Measurements from ENCODE around the gene PAPPA.

The PAPPA gene

DNA sequence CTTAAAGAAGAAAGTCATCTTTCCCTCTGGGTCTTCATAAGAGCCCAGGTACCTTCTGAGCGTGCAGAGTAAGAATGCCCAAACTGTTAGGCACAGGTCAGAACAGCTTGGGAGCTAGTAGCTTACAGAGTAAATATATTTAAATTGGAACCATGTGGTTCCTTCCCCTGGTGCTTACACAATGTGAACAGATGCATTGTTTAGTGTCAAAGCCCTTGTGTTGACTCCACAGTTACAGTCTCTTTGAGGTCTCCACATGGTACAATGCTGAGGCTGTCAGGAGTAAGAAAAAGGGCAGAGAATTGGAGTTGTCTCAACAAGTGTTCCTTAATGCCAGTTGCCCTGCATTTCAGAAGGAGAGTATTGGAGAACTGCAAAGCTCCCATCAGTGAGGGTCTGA, 188.5 kb downstream of the PAPPA start:
- H3K4me3 ChIP-seq, result no peak overlapping the region
- no peaks in the 10 kb centered on the region for H3K9me3 ChIP-seq
- DNase-seq, result no peak
- intact Hi-C loops (cut with DNase I; ENCODE audit: low total_unique reads), result no loop called here
- H3K27me3 ChIP-seq, result no peaks in the 10 kb centered on the region
- H3K36me3 ChIP-seq, result peaks cover 0 to 10% (median 0%) of the 10 kb centered on the region in 3 donors
- no peaks in the 10 kb centered on the region for H3K4me1 ChIP-seq
- no peak overlapping the region for H3K27ac ChIP-seq
- TF ChIP-seq, protein P1, sequence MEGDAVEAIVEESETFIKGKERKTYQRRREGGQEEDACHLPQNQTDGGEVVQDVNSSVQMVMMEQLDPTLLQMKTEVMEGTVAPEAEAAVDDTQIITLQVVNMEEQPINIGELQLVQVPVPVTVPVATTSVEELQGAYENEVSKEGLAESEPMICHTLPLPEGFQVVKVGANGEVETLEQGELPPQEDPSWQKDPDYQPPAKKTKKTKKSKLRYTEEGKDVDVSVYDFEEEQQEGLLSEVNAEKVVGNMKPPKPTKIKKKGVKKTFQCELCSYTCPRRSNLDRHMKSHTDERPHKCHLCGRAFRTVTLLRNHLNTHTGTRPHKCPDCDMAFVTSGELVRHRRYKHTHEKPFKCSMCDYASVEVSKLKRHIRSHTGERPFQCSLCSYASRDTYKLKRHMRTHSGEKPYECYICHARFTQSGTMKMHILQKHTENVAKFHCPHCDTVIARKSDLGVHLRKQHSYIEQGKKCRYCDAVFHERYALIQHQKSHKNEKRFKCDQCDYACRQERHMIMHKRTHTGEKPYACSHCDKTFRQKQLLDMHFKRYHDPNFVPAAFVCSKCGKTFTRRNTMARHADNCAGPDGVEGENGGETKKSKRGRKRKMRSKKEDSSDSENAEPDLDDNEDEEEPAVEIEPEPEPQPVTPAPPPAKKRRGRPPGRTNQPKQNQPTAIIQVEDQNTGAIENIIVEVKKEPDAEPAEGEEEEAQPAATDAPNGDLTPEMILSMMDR (IDR thresholded peaks at IDR 0.05), result no peak

- Histone ChIP-seq H3K4me1 (no peaks in the 10 kb centered on the region), H3K27me3 (no peaks in the 10 kb centered on the region), H3K4me3 (no peak overlapping the region), H3K36me3 (peaks cover 0 to 10% (median 0%) of the 10 kb centered on the region in 3 donors), H3K27ac (no peak overlapping the region), H3K9me3 (no peaks in the 10 kb centered on the region)
- DNase-seq, result no peak
- intact Hi-C loops (cut with DNase I; ENCODE audit: low total_unique reads), result no loop called here
- TF ChIP-seq, protein P1 (IDR thresholded peaks at IDR 0.05), result no peak
Observed at GRCh38 chr9:116342941-116343340, 189.3 kb downstream of the PAPPA start.

- no peaks in the 10 kb centered on the region for H3K27me3 ChIP-seq
- intact Hi-C loops (cut with DNase I; ENCODE audit: low total_unique reads), result no loop called here
- TF ChIP-seq, protein P1 (IDR thresholded peaks at IDR 0.05), result no peak
- no peak overlapping the region for H3K27ac ChIP-seq
- H3K4me3 ChIP-seq, result no peak overlapping the region
- no peaks in the 10 kb centered on the region for H3K4me1 ChIP-seq
- peaks cover 0 to 6% (median 0%) of the 10 kb centered on the region in 3 donors for H3K36me3 ChIP-seq
- no peaks in the 10 kb centered on the region for H3K9me3 ChIP-seq
- no peak for DNase-seq
Observed at GRCh38 chr9:116344416-116344815, 190.8 kb downstream of the PAPPA start.

DNA sequence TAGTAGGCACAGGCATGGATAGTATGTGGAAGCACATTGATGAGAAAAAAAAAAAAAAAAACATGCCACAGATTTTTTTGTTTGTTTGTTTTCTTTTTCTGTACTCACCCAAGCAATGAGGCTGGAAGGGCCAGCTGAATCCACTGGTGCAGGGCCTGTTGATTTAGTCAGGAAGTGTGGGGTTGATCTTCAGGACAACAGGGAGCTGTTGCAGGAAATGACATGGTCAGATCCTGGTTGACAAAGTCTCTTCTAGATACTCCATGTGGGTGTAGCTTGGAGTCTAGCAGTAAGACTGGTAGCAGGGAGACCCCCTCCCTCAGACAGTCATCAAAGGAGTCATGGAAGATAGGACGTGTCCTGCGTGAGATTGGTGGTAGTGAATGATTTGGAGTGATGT, 191.8 kb downstream of the PAPPA start:
- no peak overlapping the region for H3K4me3 ChIP-seq
- no peak for DNase-seq
- TF ChIP-seq, protein P1 (IDR thresholded peaks at IDR 0.05), result no peak
- H3K27ac ChIP-seq, result no peak overlapping the region
- intact Hi-C loops (cut with DNase I; ENCODE audit: low total_unique reads), result no loop called here
- no peaks in the 10 kb centered on the region for H3K4me1 ChIP-seq
- peaks cover 0 to 6% (median 0%) of the 10 kb centered on the region in 3 donors for H3K36me3 ChIP-seq
- H3K9me3 ChIP-seq, result no peaks in the 10 kb centered on the region
- H3K27me3 ChIP-seq, result no peaks in the 10 kb centered on the region

DNA sequence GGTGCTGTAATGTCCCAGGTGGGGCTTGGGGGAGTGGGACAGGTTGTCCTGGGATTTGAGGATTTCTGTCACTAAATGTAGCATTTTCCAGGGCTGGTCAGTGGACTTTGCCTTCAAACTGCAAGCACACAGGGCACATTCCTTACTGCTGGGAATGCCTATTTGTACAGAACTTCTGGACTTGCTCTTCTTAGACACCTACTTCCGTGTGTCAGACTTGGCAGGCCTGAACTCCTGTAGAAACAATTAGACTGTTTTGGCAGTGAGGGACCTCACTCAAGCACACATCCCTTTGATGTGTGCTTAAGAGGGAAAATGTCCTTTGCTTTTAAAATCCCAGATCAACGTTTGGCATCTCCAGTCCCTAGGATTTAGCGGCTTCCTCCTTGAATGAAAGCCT, 192.2 kb downstream of the PAPPA start:
- intact Hi-C loops (cut with DNase I; ENCODE audit: low total_unique reads), result no loop called here
- Histone ChIP-seq H3K36me3 (peaks cover 0 to 6% (median 0%) of the 10 kb centered on the region in 3 donors), H3K4me3 (no peak overlapping the region), H3K27ac (no peak overlapping the region), H3K9me3 (no peaks in the 10 kb centered on the region), H3K27me3 (no peaks in the 10 kb centered on the region), H3K4me1 (no peaks in the 10 kb centered on the region)
- TF ChIP-seq, protein P1 (IDR thresholded peaks at IDR 0.05), result no peak
- no peak for DNase-seq

DNA sequence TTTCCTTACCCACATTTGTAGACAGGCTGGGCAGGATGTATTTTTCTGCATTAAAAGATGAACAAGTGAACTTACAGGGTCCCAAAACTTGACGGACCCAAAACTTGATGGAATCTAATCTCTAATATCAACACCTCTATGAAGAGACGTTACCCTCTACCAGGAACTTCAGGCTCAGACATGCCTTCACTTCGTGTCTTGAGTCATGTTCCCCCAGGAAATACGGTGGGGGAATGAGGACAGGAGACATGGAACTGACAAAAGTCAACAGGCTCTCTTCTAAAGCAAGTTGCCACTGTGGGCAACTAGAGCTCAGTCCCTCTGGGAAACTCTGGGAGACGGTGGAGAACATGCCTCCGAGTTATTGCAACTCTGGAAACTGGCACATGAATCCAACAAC, 196.1 kb downstream of the PAPPA start:
- no peak overlapping the region for H3K4me3 ChIP-seq
- H3K27me3 ChIP-seq, result no peaks in the 10 kb centered on the region
- intact Hi-C loops (cut with DNase I; ENCODE audit: low total_unique reads), result no loop called here
- TF ChIP-seq, protein P1 (IDR thresholded peaks at IDR 0.05), result no peak
- no peak for DNase-seq
- no peaks in the 10 kb centered on the region for H3K9me3 ChIP-seq
- H3K36me3 ChIP-seq, result peaks cover 0 to 12% (median 9%) of the 10 kb centered on the region in 3 donors
- H3K27ac ChIP-seq, result no peak overlapping the region
- H3K4me1 ChIP-seq, result no peaks in the 10 kb centered on the region
